Parathyroid adenoma (tissue), 2 donors: ENCODE results near the gene CEP152.

Source experiments
- H2AFZ ChIP-seq: fragments of 300-600 bp; sonication (generic); one replicate; pipeline ENCODE4 v1.7.0; 2017; ENCODE audit warnings: antibody characterized with exemption, mild to moderate bottlenecking
- H3K27ac ChIP-seq: fragments of 300-600 bp; sonication (generic); one replicate; pipeline ENCODE4 v1.7.0; 2017
- H3K27me3 ChIP-seq: fragments of 300-600 bp; sonication (generic); one replicate; pipeline ENCODE4 v1.7.0; 2017; ENCODE audit warnings: low read length; ENCODE audit not compliant: control insufficient read depth, insufficient read depth
- H3K36me3 ChIP-seq: fragments of 300-600 bp; sonication (generic); one replicate; pipeline ENCODE4 v1.7.0; 2017; ENCODE audit warnings: low read length; ENCODE audit not compliant: control insufficient read depth, insufficient read depth
- H3K4me1 ChIP-seq: fragments of 300-600 bp; sonication (generic); one replicate; pipeline ENCODE4 v1.7.0; 2017; ENCODE audit warnings: control low read depth
- H3K4me2 ChIP-seq: fragments of 300-600 bp; sonication (generic); one replicate; pipeline ENCODE4 v1.7.0; 2017; ENCODE audit warnings: low read length
- H3K4me3 ChIP-seq: fragments of 300-600 bp; sonication (generic); one replicate; pipeline ENCODE4 v1.7.0; 2017; ENCODE audit warnings: low read depth, low read length
- H3K79me2 ChIP-seq: fragments of 300-600 bp; sonication (generic); one replicate; pipeline ENCODE4 v1.7.0; 2017; ENCODE audit warnings: control low read depth
- H3K9ac ChIP-seq: fragments of 300-600 bp; sonication (generic); one replicate; pipeline ENCODE4 v1.7.0; 2017; ENCODE audit warnings: mild to moderate bottlenecking
- H3K9me3 ChIP-seq: fragments of 300-600 bp; sonication (generic); one replicate; pipeline ENCODE4 v1.7.0; 2017; ENCODE audit warnings: low read length; ENCODE audit not compliant: control insufficient read depth
- CTCF ChIP-seq: fragments of 300-600 bp; sonication (generic); IDR thresholded peaks from one replicate; pipeline ENCODE4 v1.7.0; 2017; ENCODE audit warnings: antibody characterized with exemption, mild to moderate bottlenecking
- donor health status: primary hyperparathyroidism.

CEP152 gene

GRCh38 chr15:48754011-48754410 is 56.9 kb downstream of the CEP152 start:
- Histone ChIP-seq H3K9ac (no peak overlapping the region), H3K27ac (no peak overlapping the region), H3K4me3 (no peak overlapping the region), H3K4me1 (no peaks in the 10 kb centered on the region), H3K36me3 (no peaks in the 10 kb centered on the region), H3K9me3 (no peaks in the 10 kb centered on the region), H3K79me2 (no peaks in the 10 kb centered on the region), H2AFZ (no peak overlapping the region), H3K4me2 (no peak overlapping the region), H3K27me3 (no peaks in the 10 kb centered on the region)
- TF ChIP-seq CTCF = no peak

- Histone ChIP-seq H3K36me3 (no peaks in the 10 kb centered on the region), H3K4me1 (no peaks in the 10 kb centered on the region), H2AFZ (no peak overlapping the region), H3K27me3 (no peaks in the 10 kb centered on the region), H3K4me3 (no peak overlapping the region), H3K27ac (no peak overlapping the region), H3K4me2 (no peak overlapping the region), H3K79me2 (no peaks in the 10 kb centered on the region), H3K9ac (no peak overlapping the region), H3K9me3 (no peaks in the 10 kb centered on the region)
- no peak for TF ChIP-seq CTCF
Observed at GRCh38 chr15:48751595-48751994, 59.3 kb downstream of the CEP152 start.

- Histone ChIP-seq H3K4me3 (no peak overlapping the region), H3K9ac (no peak overlapping the region), H3K27ac (no peak overlapping the region), H3K4me2 (no peak overlapping the region), H3K79me2 (no peaks in the 10 kb centered on the region), H2AFZ (no peak overlapping the region), H3K4me1 (no peaks in the 10 kb centered on the region), H3K27me3 (no peaks in the 10 kb centered on the region), H3K9me3 (no peaks in the 10 kb centered on the region), H3K36me3 (no peaks in the 10 kb centered on the region)
- TF ChIP-seq CTCF = no peak
Observed at GRCh38 chr15:48748535-48748934, 62.3 kb downstream of the CEP152 start.

- no peak for TF ChIP-seq CTCF
- H3K4me1 ChIP-seq = no peaks in the 10 kb centered on the region
- no peak overlapping the region for H2AFZ ChIP-seq
Observed at GRCh38 chr15:48733615-48734014, 77.3 kb downstream of the CEP152 start.

DNA sequence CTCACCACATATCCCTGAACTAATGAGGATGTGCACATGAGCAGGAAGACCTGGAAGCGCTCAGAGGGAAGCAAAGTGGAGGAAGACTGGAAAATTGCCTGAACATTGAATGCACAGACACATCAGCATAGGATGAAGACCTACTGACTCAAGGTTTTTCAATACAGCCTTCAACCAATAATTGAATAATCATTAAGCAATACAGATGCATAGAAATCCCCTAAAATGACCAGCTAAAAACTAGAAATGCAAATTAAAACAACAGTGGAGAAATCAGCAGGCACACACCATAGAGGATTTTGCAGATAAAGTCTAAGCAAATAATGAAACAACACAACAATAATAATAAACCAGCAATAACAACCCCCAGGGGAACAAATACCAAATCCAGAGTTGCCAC is 80.4 kb downstream of the CEP152 start:
- Histone ChIP-seq H2AFZ (no peak overlapping the region), H3K4me3 (no peak overlapping the region), H3K9ac (no peak overlapping the region), H3K27me3 (no peaks in the 10 kb centered on the region), H3K27ac (no peak overlapping the region), H3K36me3 (no peaks in the 10 kb centered on the region), H3K79me2 (no peaks in the 10 kb centered on the region), H3K9me3 (no peaks in the 10 kb centered on the region), H3K4me2 (no peak overlapping the region), H3K4me1 (no peaks in the 10 kb centered on the region)
- no peak for TF ChIP-seq CTCF

More at GRCh38 chr15:48733615-48734014, 77.3 kb downstream of the CEP152 start:
- Histone ChIP-seq H3K27ac (no peak overlapping the region), H3K4me3 (no peak overlapping the region), H3K36me3 (no peaks in the 10 kb centered on the region), H3K9me3 (no peaks in the 10 kb centered on the region), H3K4me2 (no peak overlapping the region), H3K9ac (no peak overlapping the region), H3K79me2 (no peaks in the 10 kb centered on the region), H3K27me3 (no peaks in the 10 kb centered on the region)
